HCT116 (cell line): Measurements from ENCODE around the gene DOCK2. TPM values are rescaled to one million over a fixed set of nuclear protein-coding genes. Genes with fewer than 3 reads are reported as not detected.

Source experiments
- ATAC-seq: fragments of 200-7000 bp; cut with Tn5 transposase; 2 replicates; pipeline ENCODE4 v1.9.1; 2020; ENCODE audit warnings: mild to moderate bottlenecking, moderate library complexity
- BruUV-seq: library from RNA; stranded (reverse); fragments of 400-500 nt; replicated peaks from 2 replicates; lab custom pipeline; 2021; lab: Mats Ljungman, UMichigan
- CTCF ChIA-PET: fragments of 300-600 bp; sonication (Branson Sonifier 250); formaldehyde crosslinking; loops from one replicate; lab custom pipeline; 2021; ENCODE audit warnings: antibody characterized with exemption; lab: Charles Lee
- POLR2A ChIA-PET: fragments of 300-600, 350-600 bp; sonication (Branson Sonifier 250); formaldehyde crosslinking; loops from one replicate; lab custom pipeline; 2021; ENCODE audit warnings: antibody characterized with exemption; lab: Charles Lee
- RAD21 ChIA-PET, 2 experiments: fragments of 300-600 bp; sonication (Branson Sonifier 250); formaldehyde crosslinking; loops; one replicate each; lab custom pipeline; 2023; ENCODE audit warnings: low total read pairs in 2 of 2; ENCODE audit not compliant: uncharacterized antibody in 2 of 2, unreplicated experiment in 2 of 2, low non-redundant PET in 1 of 2; lab: Charles Lee
- DNase-seq: peaks from one replicate; pipeline ENCODE4 v3.0.0-alpha.2; 2010; ENCODE audit warnings: low read depth, low spot score
- H2AFZ ChIP-seq: fragments of 200-600 bp; shearing (Covaris generic), sonication (generic); 2 replicates; pipeline ENCODE4 v1.6.1; 2017; ENCODE audit warnings: low read depth, mixed run types, mixed read lengths, antibody characterized with exemption, low read length; ENCODE audit not compliant: poor library complexity, severe bottlenecking
- H3K27ac ChIP-seq: 2 replicates; pipeline ENCODE4 v1.5.1; 2012; ENCODE audit warnings: low read depth, low read length
- H3K27me3 ChIP-seq: fragments of 200-600 bp; sonication (generic); 2 replicates; pipeline ENCODE4 v1.6.1; 2016; ENCODE audit warnings: mixed run types, low read length, mixed read lengths; ENCODE audit not compliant: insufficient read depth
- H3K36me3 ChIP-seq, 2 experiments: fragments of 200-500 bp in 1 of 2; fragments of 200-600 bp in 1 of 2; sonication (Bioruptor generic) in 1 of 2; sonication (generic) in 1 of 2; 2 replicates each; pipeline versions ENCODE4 v1.5.1 to v1.6.1; 2014 to 2016; ENCODE audit warnings: low read length in 2 of 2, inconsistent platforms in 1 of 2, mixed read lengths in 1 of 2, mixed run types in 1 of 2; ENCODE audit not compliant: insufficient read depth in 2 of 2, control insufficient read depth in 1 of 2
- H3K4me1 ChIP-seq, 2 experiments: fragments of 200-600 bp in 1 of 2; sonication (generic) in 1 of 2; 2 replicates each; pipeline versions ENCODE4 v1.5.1 to v1.6.1; 2012 to 2017; ENCODE audit warnings: low read length in 2 of 2, inconsistent platforms in 1 of 2, mild to moderate bottlenecking in 1 of 2, mixed read lengths in 1 of 2, mixed run types in 1 of 2, moderate library complexity in 1 of 2; ENCODE audit not compliant: insufficient read depth in 2 of 2, control insufficient read depth in 1 of 2
- H3K4me2 ChIP-seq: fragments of 200-600 bp; sonication (generic); 2 replicates; pipeline ENCODE4 v1.6.1; 2017; ENCODE audit warnings: mixed run types, low read length, mixed read lengths
- H3K4me3 ChIP-seq, 2 experiments: fragments of 200-600 bp in 1 of 2; sonication (generic) in 1 of 2; replicated peaks in 1 of 2; 2 replicates each; pipeline ENCODE4 v1.5.1; 2011 to 2016; ENCODE audit warnings: low read length in 2 of 2, control low read depth in 1 of 2, low read depth in 1 of 2, mild to moderate bottlenecking in 1 of 2, mixed read lengths in 1 of 2, mixed run types in 1 of 2
- H3K79me2 ChIP-seq: fragments of 200-600 bp; sonication (generic); 2 replicates; pipeline ENCODE4 v1.6.1; 2017; ENCODE audit warnings: mild to moderate bottlenecking, mixed run types, low read length, moderate library complexity, mixed read lengths; ENCODE audit not compliant: insufficient read depth
- H3K9ac ChIP-seq: fragments of 200-600 bp; sonication (generic); 2 replicates; pipeline ENCODE4 v1.6.1; 2016; ENCODE audit warnings: low read length, mixed read lengths
- H3K9me2 ChIP-seq: fragments of 200-600 bp; sonication (generic), shearing (Covaris generic); 2 replicates; pipeline ENCODE4 v1.6.1; 2017; ENCODE audit warnings: mixed run types, mild to moderate bottlenecking, moderate library complexity; ENCODE audit not compliant: insufficient read depth
- H3K9me3 ChIP-seq, 2 experiments: fragments of 200-500 bp in 1 of 2; fragments of 200-600 bp in 1 of 2; sonication (Bioruptor generic) in 1 of 2; sonication (generic) in 1 of 2; 2 replicates each; pipeline ENCODE4 v1.6.1; 2014 to 2017; ENCODE audit warnings: low read length in 2 of 2, mixed read lengths in 2 of 2, inconsistent platforms in 1 of 2, low read depth in 1 of 2, mild to moderate bottlenecking in 1 of 2, mixed run types in 1 of 2, moderate library complexity in 1 of 2; ENCODE audit not compliant: control insufficient read depth in 1 of 2, insufficient read depth in 1 of 2
- H4K20me1 ChIP-seq: fragments of 200-600 bp; sonication (generic), shearing (Covaris generic); 2 replicates; pipeline ENCODE4 v1.6.1; 2017; ENCODE audit warnings: mixed run types, mild to moderate bottlenecking, moderate library complexity; ENCODE audit not compliant: insufficient read depth
- CEBPB ChIP-seq: IDR thresholded peaks from 2 replicates; pipeline ENCODE4 v1.6.1; 2012; ENCODE audit warnings: low read depth
- EGR1 ChIP-seq: IDR thresholded peaks from 2 replicates; pipeline ENCODE4 v1.6.1; 2012; ENCODE audit warnings: low read depth
- ELF1 ChIP-seq: IDR thresholded peaks from 2 replicates; pipeline ENCODE4 v1.6.1; 2012; ENCODE audit warnings: low read depth, borderline replicate concordance
- EZH2 ChIP-seq: fragments of 200-600 bp; sonication (generic); IDR thresholded peaks from 2 replicates; pipeline ENCODE4 v1.6.1; 2017; ENCODE audit warnings: antibody characterized with exemption, mixed run types
- JUND ChIP-seq: IDR thresholded peaks from 2 replicates; pipeline ENCODE4 v1.6.1; 2012
- MAX ChIP-seq: IDR thresholded peaks from 2 replicates; pipeline ENCODE4 v1.6.1; 2012
- POLR2A ChIP-seq: IDR thresholded peaks from 2 replicates; pipeline ENCODE4 v1.7.0; 2011; ENCODE audit warnings: borderline replicate concordance; ENCODE audit not compliant: insufficient read depth, insufficient read length; ENCODE audit errors: extremely low read depth
- POLR2AphosphoS5 ChIP-seq: IDR thresholded peaks from 2 replicates; pipeline ENCODE4 v1.6.1; 2011; ENCODE audit warnings: mild to moderate bottlenecking, low read depth, low read length, moderate library complexity
- SIN3A ChIP-seq: IDR thresholded peaks from 2 replicates; pipeline ENCODE4 v1.6.1; 2012; ENCODE audit warnings: low read depth
- SP1 ChIP-seq: IDR thresholded peaks from 2 replicates; pipeline ENCODE4 v1.6.1; 2012; ENCODE audit warnings: low read depth
- ZFX ChIP-seq: fragments of 450-650 bp; IDR thresholded peaks from 2 replicates; pipeline ENCODE4 v1.6.1; 2017
- intact Hi-C: fragments of 100-400 bp; cut with micrococcal nuclease; formaldehyde crosslinking; loops from 2 replicates; pipeline ENCODE4 v1.10.0; 2022
- total RNA-seq: library from RNA; stranded (reverse); gene quantifications from one replicate; pipeline ENCODE4 v1.2.1, GENCODE V29; 2021; ENCODE audit not compliant: unreplicated experiment
- TF ChIP-seq, protein P1 (sequence below): IDR thresholded peaks from 2 replicates; pipeline ENCODE4 v1.6.1; 2012

DOCK2 gene
- total RNA-seq, 1 experiment from 2014 or later: 0.89 TPM

DNA sequence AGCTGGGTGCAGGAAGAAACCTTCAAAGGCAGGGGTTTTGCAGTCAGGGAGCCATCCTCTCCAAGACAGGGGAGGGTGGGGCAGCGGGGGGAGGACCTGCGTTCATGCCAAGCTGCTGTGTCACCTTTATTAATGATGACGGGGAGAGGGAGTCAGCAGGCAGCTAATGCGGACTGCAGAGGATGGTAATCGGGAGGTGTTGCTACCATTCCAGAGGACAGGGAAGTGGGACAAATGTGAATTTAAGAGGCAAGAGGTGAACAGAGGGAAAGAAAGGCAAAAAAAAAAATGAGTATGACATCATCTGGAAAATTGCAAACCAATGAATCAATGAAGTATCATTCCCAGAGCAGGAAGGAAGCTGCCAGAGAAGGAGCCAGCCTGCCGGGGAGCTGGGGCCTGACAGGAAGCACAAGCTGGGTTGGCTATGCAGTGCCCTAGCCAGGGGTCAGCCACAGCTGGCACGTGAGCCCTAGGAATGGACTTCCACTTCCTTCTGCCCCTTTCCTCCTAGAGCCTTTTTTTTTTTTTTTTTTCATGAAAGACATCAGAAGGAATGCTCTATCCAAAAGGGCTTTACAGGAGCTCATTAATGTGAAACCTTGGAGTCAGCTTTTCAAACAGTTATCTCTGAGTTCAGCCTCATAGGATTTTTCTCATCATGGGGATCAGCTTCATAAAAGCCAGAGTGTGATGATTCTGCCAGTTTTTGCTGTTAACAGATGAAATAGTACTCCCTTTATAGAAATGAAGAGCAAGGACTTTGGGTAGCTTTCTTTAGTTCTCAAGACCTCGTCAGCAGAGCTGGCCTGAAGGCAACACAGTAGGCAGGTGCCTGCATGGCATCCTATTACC is 334.1 kb downstream of the DOCK2 start:
- POLR2A ChIA-PET: no interaction called here
- peak; percentile 44; the same call in 1 of the 2 replicates for ATAC-seq
- H3K9ac ChIP-seq: no peak overlapping the region
- H3K27me3 ChIP-seq: peaks cover 65% of the 10 kb centered on the region
- H3K4me1 ChIP-seq: peaks cover 0 to 9% of the 10 kb centered on the region in 2 experiments; a peak in 2 of 4 replicates
- no TSS peak for BruUV-seq
- DNase-seq: no peak
- H3K9me2 ChIP-seq: no peaks in the 10 kb centered on the region
- H3K36me3 ChIP-seq: no peaks in the 10 kb centered on the region
- no peaks in the 10 kb centered on the region for H4K20me1 ChIP-seq
- peak overlapping the region; percentile 36; the same call in 1 of the 2 replicates for H3K4me2 ChIP-seq
- no peak overlapping the region for H2AFZ ChIP-seq
- no peak overlapping the region for H3K4me3 ChIP-seq
- intact Hi-C loops: no loop called here
- H3K9me3 ChIP-seq: no peaks in the 10 kb centered on the region
- no peaks in the 10 kb centered on the region for H3K79me2 ChIP-seq
- no peak for TF ChIP-seq EZH2
- TF ChIP-seq, protein P1, sequence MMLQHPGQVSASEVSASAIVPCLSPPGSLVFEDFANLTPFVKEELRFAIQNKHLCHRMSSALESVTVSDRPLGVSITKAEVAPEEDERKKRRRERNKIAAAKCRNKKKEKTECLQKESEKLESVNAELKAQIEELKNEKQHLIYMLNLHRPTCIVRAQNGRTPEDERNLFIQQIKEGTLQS: no peak
- TF ChIP-seq ZFX: no peak
- no peak for TF ChIP-seq MAX
- no peak for TF ChIP-seq SP1
- TF ChIP-seq POLR2A: no peak
- no peak for TF ChIP-seq POLR2AphosphoS5
- TF ChIP-seq SIN3A: no peak
- TF ChIP-seq EGR1: no peak
- no peak for TF ChIP-seq CEBPB
- TF ChIP-seq JUND: no peak
- no peak for TF ChIP-seq ELF1
- no peak overlapping the region for H3K27ac ChIP-seq
- RAD21 ChIA-PET: no interaction called here
- CTCF ChIA-PET: interaction anchor here (1.8 kb wide), 1 partner anchor 9 kb away, joined by 12 read pairs; the partner anchor contains the start of gene INSYN2B
